ENCODE measurements around the gene DPY19L1. TPM values are rescaled to one million over a fixed set of nuclear protein-coding genes. Genes with fewer than 3 reads are reported as not detected.
"Not testable (repeated sequence)": the region's sequence is repeated elsewhere in the genome, so short reads cannot be mapped to it uniquely, and the experiment has no call there.

Gene DPY19L1
- total RNA-seq, 1 donor from 2014 or later: 30.4 TPM

GRCh38 chr7:34928052-34928451 is 109.2 kb downstream of the DPY19L1 start:
- no peak for DNase-seq (ENCODE audit: extremely low read depth, low read depth, low spot score)

DNA sequence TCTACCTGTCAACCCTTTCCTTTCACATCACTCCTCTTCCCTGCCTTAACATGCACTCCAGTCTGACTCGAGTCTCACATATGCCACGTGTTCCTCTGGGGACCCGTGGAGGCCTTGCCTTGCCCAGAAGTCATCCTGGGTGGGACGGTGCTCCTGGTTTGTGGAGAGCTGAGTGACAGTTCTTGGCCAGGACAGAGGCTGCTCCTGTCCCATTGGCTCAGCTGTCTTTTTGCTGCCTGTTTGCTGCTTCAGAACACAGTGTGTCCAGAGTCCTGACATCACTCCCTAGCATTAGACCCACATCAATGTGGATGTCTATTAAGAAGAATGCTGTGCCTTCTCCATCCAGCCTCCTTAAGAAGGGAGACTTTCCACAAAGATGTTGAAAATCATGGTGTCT is 116.8 kb downstream of the DPY19L1 start:
- DNase-seq (ENCODE audit: extremely low read depth, low read depth, low spot score): not testable (repeated sequence)

- DNase-seq (ENCODE audit: extremely low read depth, low read depth, low spot score): not testable (repeated sequence)
Measured at GRCh38 chr7:34919038-34919437, 118.2 kb downstream of the DPY19L1 start.

DNA sequence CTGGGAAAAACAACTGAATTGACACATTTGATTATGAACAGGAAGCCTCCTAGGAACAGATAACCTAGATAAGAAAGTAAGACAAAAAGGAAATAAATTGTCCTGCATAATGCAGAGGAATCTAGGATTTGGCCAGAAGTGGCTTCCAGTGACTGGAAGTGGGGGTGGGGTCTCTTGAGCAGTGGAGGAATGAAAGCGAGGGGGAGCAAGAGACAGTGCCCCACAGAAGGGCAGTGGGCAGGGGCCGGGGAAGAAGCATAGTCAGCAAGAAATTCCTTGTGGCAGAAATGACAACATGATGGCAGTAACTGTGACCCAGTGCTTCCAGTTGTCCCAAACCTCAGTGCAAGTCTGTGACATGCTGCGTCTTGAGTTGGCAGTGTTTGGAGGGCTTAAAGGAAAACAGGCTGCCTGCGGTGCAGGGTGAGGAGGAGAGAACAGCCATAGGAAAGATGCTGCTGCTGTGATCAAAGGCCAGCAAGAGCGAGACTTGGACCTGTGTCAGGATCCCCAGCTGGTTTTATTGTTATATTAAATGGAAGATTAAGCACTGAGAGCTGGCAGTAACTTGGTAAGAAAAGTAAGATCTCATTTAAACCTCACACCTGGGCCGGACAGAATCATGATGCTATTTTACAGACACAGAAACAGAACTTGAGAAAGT is 119.0 kb downstream of the DPY19L1 start:
- DNase-seq (ENCODE audit: extremely low read depth, low read depth, low spot score): not testable (repeated sequence)

- not testable (repeated sequence) for DNase-seq (ENCODE audit: extremely low read depth, low read depth, low spot score)
Measured at GRCh38 chr7:34917515-34917914, 119.8 kb downstream of the DPY19L1 start.

DNA sequence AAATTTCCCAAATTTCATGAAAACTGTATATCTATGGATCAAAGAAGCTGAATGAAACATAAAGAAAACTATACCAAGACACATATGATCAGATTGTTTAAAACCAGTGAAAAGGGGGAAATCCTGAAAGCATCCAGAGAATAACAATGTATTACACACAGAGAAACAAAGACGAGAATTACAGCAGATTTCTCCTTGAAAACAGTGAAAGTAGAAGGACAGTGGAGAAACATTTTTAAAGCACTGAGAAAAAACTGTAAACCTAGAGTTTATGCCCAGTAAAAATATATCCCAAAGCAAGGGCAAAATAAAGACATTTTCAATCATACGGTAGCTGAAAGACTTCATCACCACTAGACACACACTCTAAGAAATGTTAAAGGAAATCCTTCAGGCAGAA is 121.0 kb downstream of the DPY19L1 start:
- no peak for DNase-seq (ENCODE audit: extremely low read depth, low read depth, low spot score)

DNA sequence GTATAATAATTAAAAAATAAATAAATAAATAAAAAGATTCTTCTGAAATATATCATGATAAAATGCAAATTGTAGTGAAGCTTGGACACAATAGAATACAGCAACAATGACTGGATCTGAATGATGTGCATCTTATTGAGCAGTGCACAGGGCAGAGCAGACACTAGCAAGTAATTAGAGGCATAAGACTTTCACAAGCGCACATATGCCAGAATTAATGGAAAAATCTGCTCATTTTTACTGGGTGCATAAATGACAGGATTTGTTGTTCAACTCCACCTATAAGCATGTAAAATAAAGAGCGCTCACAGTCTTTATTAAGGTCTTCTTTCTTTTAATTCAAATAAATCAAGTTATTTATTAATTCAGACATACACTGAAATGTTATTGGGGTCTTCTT is 125.0 kb downstream of the DPY19L1 start:
- no peak for DNase-seq (ENCODE audit: extremely low read depth, low read depth, low spot score)

GRCh38 chr7:34906266-34906850 is 130.9 kb downstream of the DPY19L1 start:
- DNase-seq (ENCODE audit: extremely low read depth, low read depth, low spot score): not testable (repeated sequence)

DNA sequence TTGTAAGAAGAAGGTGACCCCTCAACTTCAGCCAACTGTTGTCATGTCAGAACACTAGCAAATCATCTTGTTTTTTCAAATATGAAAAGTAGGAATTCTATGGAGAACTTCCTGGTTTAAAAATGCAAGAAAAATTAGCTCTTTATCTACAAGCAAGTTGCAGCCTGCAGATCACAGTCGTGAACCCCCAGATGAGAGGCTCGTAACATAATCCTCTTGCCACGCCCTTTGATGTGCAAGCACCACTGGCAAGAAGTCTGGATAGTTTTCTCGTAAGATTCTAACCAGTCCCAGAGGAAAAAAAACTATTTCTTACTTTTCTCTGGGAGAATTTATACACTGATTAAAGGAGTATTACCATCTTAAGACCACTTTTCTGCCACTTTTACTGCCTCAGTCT is 132.3 kb downstream of the DPY19L1 start:
- DNase-seq (ENCODE audit: extremely low read depth, low read depth, low spot score): no peak

GRCh38 chr7:34903921-34904320 is 133.4 kb downstream of the DPY19L1 start:
- DNase-seq (ENCODE audit: extremely low read depth, low read depth, low spot score): not testable (repeated sequence)

DNA sequence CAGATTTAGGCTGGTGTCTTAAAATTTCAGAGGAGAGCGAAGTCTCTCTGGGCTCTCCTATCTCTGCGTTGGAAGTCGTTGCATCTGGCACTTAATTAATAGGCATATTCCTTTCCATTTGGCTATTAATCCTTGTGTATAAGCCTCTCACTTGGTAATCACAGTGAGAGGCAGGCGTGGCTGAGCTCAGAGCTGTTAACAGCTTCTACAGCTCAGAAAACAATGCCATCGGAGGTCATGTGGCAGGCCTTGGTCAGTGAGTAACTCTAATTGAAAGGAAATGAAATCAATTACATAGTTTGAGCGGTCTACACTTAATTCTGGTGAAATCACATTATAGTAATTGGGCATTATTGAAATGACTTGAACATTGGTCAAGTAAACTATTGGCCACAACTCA is 135.1 kb downstream of the DPY19L1 start:
- no peak for DNase-seq (ENCODE audit: extremely low read depth, low read depth, low spot score)

GRCh38 chr7:34900891-34901513 is 136.3 kb downstream of the DPY19L1 start:
- no peak for DNase-seq (ENCODE audit: extremely low read depth, low read depth, low spot score)

DNA sequence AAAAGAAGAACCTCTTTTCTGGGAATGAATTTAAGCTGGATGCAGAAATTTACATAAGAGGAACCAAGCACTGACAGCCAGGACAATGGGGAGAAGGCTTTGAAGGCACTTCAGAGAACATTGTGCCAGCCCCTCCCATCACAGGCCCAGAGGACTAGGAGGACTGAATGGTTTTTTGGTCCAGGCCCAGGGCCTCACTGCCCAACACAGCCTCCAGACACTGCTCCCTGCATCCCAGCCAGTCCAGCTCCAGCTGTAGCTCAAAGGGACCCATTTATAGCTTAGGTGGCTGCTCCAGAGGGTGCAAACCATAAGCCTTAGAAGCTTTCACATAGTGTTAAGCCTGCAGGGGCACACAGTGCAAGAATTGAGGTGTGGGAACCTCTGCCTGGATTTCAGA is 142.1 kb downstream of the DPY19L1 start:
- DNase-seq (ENCODE audit: extremely low read depth, low read depth, low spot score): no peak

- DNase-seq (ENCODE audit: extremely low read depth, low read depth, low spot score): no peak
Measured at GRCh38 chr7:34889951-34890350, 147.3 kb downstream of the DPY19L1 start.

- DNase-seq (ENCODE audit: extremely low read depth, low read depth, low spot score): no peak
Measured at GRCh38 chr7:34886856-34887255, 150.4 kb downstream of the DPY19L1 start.

- DNase-seq (ENCODE audit: extremely low read depth, low read depth, low spot score): not testable (repeated sequence)
Measured at GRCh38 chr7:34883855-34884254, 153.4 kb downstream of the DPY19L1 start.

DNA sequence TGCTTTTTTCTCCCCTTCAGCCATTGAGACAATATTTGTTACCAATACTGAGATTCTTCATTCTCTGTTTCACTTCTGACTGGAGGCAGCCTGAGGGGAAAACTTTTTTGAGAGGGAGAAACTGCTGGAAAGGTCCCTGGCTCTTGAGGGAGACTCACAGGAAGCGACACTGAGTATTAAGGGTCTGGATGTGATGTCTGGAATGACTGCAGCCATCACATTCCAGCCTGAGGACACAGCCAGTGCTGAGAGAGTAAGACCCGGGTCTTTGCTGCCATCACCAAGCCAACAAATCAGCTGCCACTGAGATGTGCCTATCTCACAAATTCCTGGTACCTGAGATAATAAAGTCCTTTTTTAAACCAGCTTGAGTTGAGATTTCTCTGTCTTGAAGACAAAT is 157.4 kb downstream of the DPY19L1 start:
- no peak for DNase-seq (ENCODE audit: extremely low read depth, low read depth, low spot score)

- not testable (repeated sequence) for DNase-seq (ENCODE audit: extremely low read depth, low read depth, low spot score)
Measured at GRCh38 chr7:34878944-34879735, 158.1 kb downstream of the DPY19L1 start.

All from glomerular endothelial cell (primary cell).